Ovary (tissue), 3 donors: ENCODE measurements around the gene SMARCAL1.

Experiments used
- CTCF ChIP-seq, 3 donors: fragments of 450-650 bp in 2 of 3; fragments of 200-600 bp in 1 of 3; IDR thresholded peaks; one replicate each; pipeline versions ENCODE4 v1.5.1 to v1.8.0; 2016 to 2022; ENCODE audit warnings: antibody characterized with exemption in 3 of 3, mild to moderate bottlenecking in 1 of 3
- POLR2A ChIP-seq: fragments of 450-650 bp; IDR thresholded peaks from one replicate; pipeline ENCODE4 v1.6.1; 2017; ENCODE audit warnings: antibody characterized with exemption, mild to moderate bottlenecking, moderate library complexity
- donor health status: DM: no; HTN: no; CAD: no.

DNA sequence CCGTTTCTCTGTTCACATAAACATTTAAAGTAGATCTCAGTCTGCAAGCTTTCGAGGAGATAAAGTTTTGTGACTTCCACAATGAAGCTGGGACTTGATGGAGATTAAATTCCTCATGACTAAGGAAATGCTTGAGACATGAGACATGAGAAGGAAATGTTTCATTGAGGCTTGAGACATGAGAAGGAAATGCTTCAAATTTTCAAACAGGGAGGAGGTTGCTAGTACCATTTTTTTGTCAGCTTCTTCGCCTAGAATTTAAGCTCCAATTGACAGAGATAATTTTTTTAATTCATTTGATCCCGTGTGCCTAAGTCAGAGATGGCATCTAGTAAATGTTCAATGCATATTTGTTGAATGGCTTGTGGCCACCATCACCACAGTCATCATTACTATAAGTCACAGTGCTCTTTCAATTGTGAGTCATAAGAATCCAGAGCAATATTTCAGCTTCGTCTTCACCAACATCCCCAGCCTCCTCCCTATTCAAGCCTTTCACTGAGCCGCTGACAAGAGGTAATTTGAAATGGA, 39.5 kb upstream of the SMARCAL1 start:
- TF ChIP-seq CTCF (IDR thresholded peaks at IDR 0.05) (no peak), POLR2A (no peak)
